HepG2 (cell line): Measurements from ENCODE around the gene PPP4R2. TPM values are rescaled to one million over a fixed set of nuclear protein-coding genes. Genes with fewer than 3 reads are reported as not detected.

ENCODE experiments used
- ARNT ChIP-seq: fragments of 450-650 bp; IDR thresholded peaks from 2 replicates; pipeline ENCODE4 v1.6.1; 2017
- ATF7-NPFF ChIP-seq: sonication (generic); formaldehyde crosslinking; IDR thresholded peaks from 2 replicates; pipeline ENCODE4 v1.8.1; 2023; ENCODE audit warnings: mild to moderate bottlenecking, low read depth, missing genetic modification reagents, moderate library complexity
- CEBPG ChIP-seq: IDR thresholded peaks from 2 replicates; pipeline ENCODE4 v1.6.1; 2016
- EP300 ChIP-seq, 3 experiments: sonication (generic) in 1 of 3; formaldehyde crosslinking in 1 of 3; IDR thresholded peaks; 2 replicates each; pipeline versions ENCODE4 v1.5.1 to v1.6.1; 2011 to 2020; ENCODE audit warnings: low read depth in 2 of 3, low read length in 2 of 3, borderline replicate concordance in 1 of 3, improper control_type of control experiment in 1 of 3, mild to moderate bottlenecking in 1 of 3, missing genetic modification reagents in 1 of 3, moderate library complexity in 1 of 3
- MLXIP ChIP-seq: sonication (generic); formaldehyde crosslinking; IDR thresholded peaks from 2 replicates; pipeline ENCODE4 v1.9.0; 2021; ENCODE audit warnings: missing genetic modification reagents, borderline replicate concordance
- NCOA1 ChIP-seq: sonication (generic); formaldehyde crosslinking; IDR thresholded peaks from 2 replicates; pipeline ENCODE4 v1.9.0; 2021; ENCODE audit warnings: missing genetic modification reagents
- PHF5A ChIP-seq: IDR thresholded peaks from one replicate; pipeline ENCODE4 v1.6.1; 2018; ENCODE audit warnings: low read depth, missing genetic modification reagents; ENCODE audit not compliant: unreplicated experiment
- PLRG1 ChIP-seq: fragments of 450-650 bp; conservative IDR thresholded peaks from 2 replicates; pipeline ENCODE4 v1.6.1; 2016
- RAD21 ChIP-seq: fragments of 450-650 bp; formaldehyde crosslinking; IDR thresholded peaks from 2 replicates; pipeline ENCODE4 v1.5.0; 2020; ENCODE audit warnings: mild to moderate bottlenecking
- RFX1 ChIP-seq: fragments of 450-650 bp; IDR thresholded peaks from 2 replicates; pipeline ENCODE4 v1.6.1; 2017
- RFX5 ChIP-seq: IDR thresholded peaks from 2 replicates; pipeline ENCODE4 v1.6.1; 2011; ENCODE audit warnings: low read depth, low read length, improper control_type of control experiment
- SIX1 ChIP-seq: sonication (generic); formaldehyde crosslinking; IDR thresholded peaks from 2 replicates; pipeline ENCODE4 v1.4.0; 2020; ENCODE audit warnings: missing genetic modification reagents, borderline replicate concordance
- SRSF1 ChIP-seq: fragments of 200-400 bp; formaldehyde crosslinking; optimal IDR thresholded peaks from 2 replicates; pipeline ENCODE3; 2017; ENCODE audit warnings: mild to moderate bottlenecking, low read depth, low read length, moderate library complexity
- TEAD3 ChIP-seq: optimal IDR thresholded peaks from 2 replicates; pipeline ENCODE3; 2016; ENCODE audit warnings: borderline replicate concordance
- TFDP2 ChIP-seq: sonication (generic); formaldehyde crosslinking; IDR thresholded peaks from 2 replicates; pipeline ENCODE4 v1.4.0; 2020; ENCODE audit warnings: missing genetic modification reagents
- YEATS4 ChIP-seq: sonication (generic); formaldehyde crosslinking; IDR thresholded peaks from 2 replicates; pipeline ENCODE4 v1.4.0; 2020; ENCODE audit warnings: missing genetic modification reagents, borderline replicate concordance
- ZFYVE20 ChIP-seq: sonication (generic); formaldehyde crosslinking; IDR thresholded peaks from 2 replicates; pipeline ENCODE4 v1.8.0; 2023; ENCODE audit warnings: low read depth, mild to moderate bottlenecking, moderate library complexity, missing genetic modification reagents, borderline replicate concordance
- ZNF260 ChIP-seq: sonication (generic); formaldehyde crosslinking; IDR thresholded peaks from 2 replicates; pipeline ENCODE4 v1.4.0; 2020; ENCODE audit warnings: missing genetic modification reagents, low read depth, mild to moderate bottlenecking, borderline replicate concordance
- ZNF263 ChIP-seq: sonication (generic); formaldehyde crosslinking; IDR thresholded peaks from 2 replicates; pipeline ENCODE4 v1.4.0; 2020; ENCODE audit warnings: missing genetic modification reagents
- ZNF33A ChIP-seq: sonication (generic); formaldehyde crosslinking; IDR thresholded peaks from 2 replicates; pipeline ENCODE4 v1.5.1; 2020; ENCODE audit warnings: missing genetic modification reagents, mild to moderate bottlenecking, moderate library complexity, borderline replicate concordance
- ZNF598 ChIP-seq: sonication (generic); formaldehyde crosslinking; IDR thresholded peaks from 2 replicates; pipeline ENCODE4 v1.5.1; 2020; ENCODE audit warnings: mild to moderate bottlenecking, missing genetic modification reagents, borderline replicate concordance
- ZNF724P ChIP-seq: sonication (generic); formaldehyde crosslinking; IDR thresholded peaks from 2 replicates; pipeline ENCODE4 v1.8.0; 2022; ENCODE audit warnings: missing genetic modification reagents, borderline replicate concordance
- ZNF772 ChIP-seq: sonication (generic); formaldehyde crosslinking; IDR thresholded peaks from 2 replicates; pipeline ENCODE4 v1.5.0; 2020; ENCODE audit warnings: mild to moderate bottlenecking, missing genetic modification reagents
- ZNF83 ChIP-seq: sonication (generic); formaldehyde crosslinking; IDR thresholded peaks from 2 replicates; pipeline ENCODE4 v1.4.0; 2020; ENCODE audit warnings: missing genetic modification reagents, mild to moderate bottlenecking, borderline replicate concordance
- polyA plus RNA-seq, 8 experiments: library from polyadenylated mRNA; depleted of rRNA in 3 of 8; stranded (reverse) in 7 of 8; unstranded in 1 of 8; fragments of >200 nt; fragmentation: Illumina TruSeq in 4 of 8; extraction: Trizol in 4 of 8; gene quantifications; 2 replicates each; pipeline versions ENCODE4 v1.2.1 to v1.2.3, GENCODE V29; 2011 to 2016; ENCODE audit warnings: low read depth in 4 of 8, missing spikeins in 1 of 8, mixed read lengths in 1 of 8; ENCODE audit not compliant: insufficient read depth in 1 of 8
- total RNA-seq, 5 experiments: library from RNA; depleted of rRNA; stranded (reverse); fragments of >200 nt; fragmentation: Illumina TruSeq; extraction: Trizol; gene quantifications; 2 replicates each; pipeline ENCODE4 v1.2.3, GENCODE V29; 2016; ENCODE audit warnings: low read depth in 1 of 5

Gene PPP4R2
- total and polyA plus RNA-seq, 2 of the 13 experiments (the other 11 are each of a cell fraction or from before 2014, with no cell fraction given) = 22.3 to 161 TPM

- TF ChIP-seq ZNF33A (CRISPR knock-in tag) (no peak), PLRG1 (no peak), ATF7-NPFF (CRISPR knock-in tag) (no peak; the same call in 1 of the 2 replicates), SRSF1 (peak; percentile 27), ZNF598 (CRISPR knock-in tag) (peak; percentile 88; the same call in 1 of the 2 replicates), ZNF260 (CRISPR knock-in tag) (no peak), EP300 (IDR thresholded peaks at IDR 0.05; ENCODE audit: low read depth in 2 of 2, low read length in 2 of 2) (peak in 1 of 2 experiments; percentile 32; a peak in 1 of 4 replicates), EP300 (CRISPR knock-in tag; IDR thresholded peaks at IDR 0.05; ENCODE audit: borderline replicate concordance) (no peak), NCOA1 (no peak), ZFYVE20 (no peak), SIX1 (CRISPR knock-in tag) (no peak), YEATS4 (CRISPR knock-in tag) (peak; percentile 81; the same call in 1 of the 2 replicates), TFDP2 (peak; percentile 82), ZNF83 (no peak), ZNF772 (peak; percentile 45; the same call in 1 of the 2 replicates), RFX5 (no peak), ARNT (no peak), TEAD3 (CRISPR knock-in tag) (peak; percentile 60), RAD21 (CRISPR knock-in tag) (peak; percentile 36), ZNF724P (CRISPR knock-in tag) (no peak), ZNF263 (CRISPR knock-in tag) (peak; percentile 46), PHF5A (CRISPR knock-in tag) (no peak), CEBPG (CRISPR knock-in tag) (no peak), MLXIP (no peak), RFX1 (no peak)
Measured at GRCh38 chr3:72996473-72997333, at the start of gene PPP4R2 (continued).
